ENCODE measurements around the gene FCER1G.

Gene FCER1G

DNA sequence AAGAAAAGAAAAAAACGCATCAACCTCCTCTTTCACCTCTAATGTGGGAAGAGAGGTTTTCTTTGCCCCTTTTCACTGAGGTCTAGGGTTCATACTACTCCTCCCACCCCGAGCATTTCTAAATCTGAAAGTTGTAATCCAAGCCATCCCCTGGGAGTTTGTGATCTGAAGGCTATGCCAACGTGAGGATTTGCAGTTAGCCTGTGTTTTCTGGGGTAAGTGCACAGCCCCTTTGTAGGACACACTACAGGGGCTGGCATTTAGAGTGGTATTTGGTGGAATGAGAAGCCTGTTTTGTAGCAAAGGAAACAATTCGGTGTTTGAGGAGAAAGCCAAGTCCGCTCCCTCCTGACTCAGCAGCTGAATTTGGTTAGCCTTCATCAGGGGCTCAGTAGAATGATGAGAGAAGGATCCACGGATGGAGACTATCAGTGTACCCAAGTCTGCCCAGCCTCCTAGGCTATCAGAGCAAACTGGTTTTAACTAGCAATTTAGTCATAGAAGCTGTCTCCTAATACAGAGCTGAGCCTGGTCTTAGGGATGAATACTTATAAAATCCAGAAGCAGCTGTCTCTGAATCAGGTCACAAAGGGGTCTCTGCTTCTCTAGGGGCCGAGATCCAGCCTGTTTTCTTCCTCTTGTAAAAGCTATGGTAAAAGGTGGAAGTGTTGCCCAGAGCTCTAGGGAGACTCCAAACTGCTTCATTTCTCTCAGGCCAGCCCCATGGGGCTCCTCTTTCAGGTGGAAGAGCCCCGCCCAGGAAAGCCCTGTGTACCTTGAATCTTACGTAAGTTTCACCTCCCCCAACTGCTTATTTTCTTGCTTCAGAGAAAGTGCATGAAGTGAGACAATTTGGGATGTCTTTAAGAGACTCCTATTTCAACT lies 45.5 kb downstream of the FCER1G start:
- H3K4me2 ChIP-seq, result no peak overlapping the region
- H3K27me3 ChIP-seq (ENCODE audit: insufficient read depth, low read depth), result no peaks in the 10 kb centered on the region; the same call in 1 of the 2 replicates
- H2AFZ ChIP-seq (ENCODE audit: low read depth), result no peak overlapping the region
- H3K4me1 ChIP-seq (ENCODE audit: low read depth, poor library complexity, severe bottlenecking), result no peaks in the 10 kb centered on the region
- H4K20me1 ChIP-seq (ENCODE audit: insufficient read depth), result no peaks in the 10 kb centered on the region
- no peak overlapping the region for H3K4me3 ChIP-seq (IDR thresholded peaks at IDR 0.05; ENCODE audit: insufficient read depth, low read depth, low read length)
- no peak for TF ChIP-seq CTCF (conservative IDR thresholded peaks at IDR 0.05; ENCODE audit: low read depth, low read length)
- no peaks in the 10 kb centered on the region for H3K79me2 ChIP-seq (ENCODE audit: insufficient read depth, low read depth)
- no peak overlapping the region for H3K27ac ChIP-seq
- H3K36me3 ChIP-seq (ENCODE audit: insufficient read depth), result no peaks in the 10 kb centered on the region
- H3K9ac ChIP-seq, result no peak overlapping the region

DNA sequence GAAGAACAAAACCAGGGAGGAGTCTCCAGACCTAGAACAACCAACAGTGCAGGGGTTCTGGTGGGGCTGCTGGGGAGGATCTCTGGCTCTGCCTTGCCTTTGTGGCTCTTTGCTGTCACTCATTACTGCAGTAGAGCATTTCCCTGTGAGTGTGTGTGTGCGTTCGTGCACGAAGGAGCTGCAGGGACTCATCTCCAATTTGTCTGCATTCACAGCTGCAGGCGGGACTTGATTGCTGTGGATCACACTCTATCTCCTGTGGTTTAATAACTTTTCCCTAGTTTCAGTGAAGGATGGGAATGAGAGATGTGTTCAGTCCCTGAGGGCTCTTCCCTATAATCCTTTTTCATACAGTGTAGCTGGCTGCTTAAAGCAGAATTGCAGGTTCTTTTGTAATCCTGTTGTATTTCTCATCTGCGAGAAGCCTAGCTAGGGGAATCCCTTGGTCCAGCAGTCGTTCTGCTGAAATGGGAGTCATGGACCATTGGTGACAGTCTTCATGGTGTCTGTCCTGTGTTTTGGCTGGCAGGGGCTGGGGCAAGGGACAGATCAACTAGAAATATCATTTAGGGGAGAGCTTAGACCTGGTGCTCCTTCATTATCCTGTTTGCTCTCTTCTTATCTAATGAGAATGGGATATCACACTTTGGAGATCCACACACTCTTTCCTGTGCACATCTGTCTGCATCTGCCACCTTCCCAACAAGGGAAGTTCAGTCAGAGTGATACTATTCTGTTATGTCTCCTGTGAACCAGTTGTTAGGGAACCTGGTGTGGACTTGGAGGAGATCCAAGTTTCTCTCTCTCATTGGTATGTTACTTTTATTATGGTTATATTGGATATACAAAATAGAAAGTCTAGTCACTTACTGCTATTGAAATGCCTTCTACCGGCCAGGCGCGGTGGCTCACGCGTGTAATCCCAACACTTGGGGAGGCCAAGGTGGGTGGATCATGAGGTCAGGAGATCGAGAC lies 46.5 kb downstream of the FCER1G start:
- no peak overlapping the region for H3K4me2 ChIP-seq

GRCh38 chr1:161265305-161265704 lies 50.2 kb downstream of the FCER1G start:
- Histone ChIP-seq H3K27me3 (ENCODE audit: insufficient read depth, low read depth) (no peaks in the 10 kb centered on the region; the same call in 1 of the 2 replicates), H3K4me1 (ENCODE audit: low read depth, poor library complexity, severe bottlenecking) (no peaks in the 10 kb centered on the region), H3K9ac (no peak overlapping the region), H3K36me3 (ENCODE audit: insufficient read depth) (no peaks in the 10 kb centered on the region), H3K4me3 (IDR thresholded peaks at IDR 0.05; ENCODE audit: insufficient read depth, low read depth, low read length) (no peak overlapping the region), H3K79me2 (ENCODE audit: insufficient read depth, low read depth) (no peaks in the 10 kb centered on the region), H3K4me2 (no peak overlapping the region), H4K20me1 (ENCODE audit: insufficient read depth) (no peaks in the 10 kb centered on the region), H2AFZ (ENCODE audit: low read depth) (no peak overlapping the region), H3K27ac (no peak overlapping the region)
- TF ChIP-seq CTCF (conservative IDR thresholded peaks at IDR 0.05; ENCODE audit: low read depth, low read length), result no peak

More for the DNA sequence above, 46.5 kb downstream of the FCER1G start:
- Histone ChIP-seq H3K79me2 (ENCODE audit: insufficient read depth, low read depth) (no peaks in the 10 kb centered on the region), H2AFZ (ENCODE audit: low read depth) (no peak overlapping the region), H3K9ac (no peak overlapping the region), H3K27ac (no peak overlapping the region), H4K20me1 (ENCODE audit: insufficient read depth) (no peaks in the 10 kb centered on the region), H3K36me3 (ENCODE audit: insufficient read depth) (no peaks in the 10 kb centered on the region), H3K4me1 (ENCODE audit: low read depth, poor library complexity, severe bottlenecking) (no peaks in the 10 kb centered on the region), H3K27me3 (ENCODE audit: insufficient read depth, low read depth) (no peaks in the 10 kb centered on the region; the same call in 1 of the 2 replicates), H3K4me3 (IDR thresholded peaks at IDR 0.05; ENCODE audit: insufficient read depth, low read depth, low read length) (no peak overlapping the region)
- TF ChIP-seq CTCF (conservative IDR thresholded peaks at IDR 0.05; ENCODE audit: low read depth, low read length), result no peak

DNA sequence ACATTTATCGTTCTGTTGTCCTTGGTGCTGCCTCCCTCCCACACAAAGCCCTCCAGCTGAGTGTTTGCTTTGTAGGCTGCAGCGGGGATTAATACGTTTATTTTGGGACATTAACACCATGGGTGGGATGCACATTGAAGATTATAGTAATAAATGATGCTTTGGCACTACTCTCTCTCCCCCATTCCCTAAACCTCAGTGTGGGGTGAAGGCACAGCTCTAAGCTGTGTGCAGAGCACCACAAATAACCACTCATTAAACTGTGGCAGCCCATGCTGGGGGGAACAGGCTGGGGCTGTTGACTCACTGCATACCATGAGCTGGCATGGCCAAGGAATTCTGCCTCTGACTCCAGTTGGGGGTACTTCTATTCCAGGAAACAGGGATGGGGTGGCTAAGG lies 51.1 kb downstream of the FCER1G start:
- Histone ChIP-seq H3K27ac (no peak overlapping the region), H3K36me3 (ENCODE audit: insufficient read depth) (no peaks in the 10 kb centered on the region), H2AFZ (ENCODE audit: low read depth) (no peak overlapping the region), H3K27me3 (ENCODE audit: insufficient read depth, low read depth) (no peaks in the 10 kb centered on the region; the same call in 1 of the 2 replicates), H3K4me2 (no peak overlapping the region), H3K79me2 (ENCODE audit: insufficient read depth, low read depth) (no peaks in the 10 kb centered on the region), H3K4me1 (ENCODE audit: low read depth, poor library complexity, severe bottlenecking) (no peaks in the 10 kb centered on the region), H4K20me1 (ENCODE audit: insufficient read depth) (no peaks in the 10 kb centered on the region), H3K9ac (no peak overlapping the region), H3K4me3 (IDR thresholded peaks at IDR 0.05; ENCODE audit: insufficient read depth, low read depth, low read length) (no peak overlapping the region)
- TF ChIP-seq CTCF (conservative IDR thresholded peaks at IDR 0.05; ENCODE audit: low read depth, low read length), result no peak
